ENCODE data around the gene PBX2. TPM values are rescaled to one million over a fixed set of nuclear protein-coding genes. Genes with fewer than 3 reads are reported as not detected.
"Not testable (repeated sequence)": the region's sequence is repeated elsewhere in the genome, so short reads cannot be mapped to it uniquely, and the experiment has no call there.

Gene PBX2, protein sequence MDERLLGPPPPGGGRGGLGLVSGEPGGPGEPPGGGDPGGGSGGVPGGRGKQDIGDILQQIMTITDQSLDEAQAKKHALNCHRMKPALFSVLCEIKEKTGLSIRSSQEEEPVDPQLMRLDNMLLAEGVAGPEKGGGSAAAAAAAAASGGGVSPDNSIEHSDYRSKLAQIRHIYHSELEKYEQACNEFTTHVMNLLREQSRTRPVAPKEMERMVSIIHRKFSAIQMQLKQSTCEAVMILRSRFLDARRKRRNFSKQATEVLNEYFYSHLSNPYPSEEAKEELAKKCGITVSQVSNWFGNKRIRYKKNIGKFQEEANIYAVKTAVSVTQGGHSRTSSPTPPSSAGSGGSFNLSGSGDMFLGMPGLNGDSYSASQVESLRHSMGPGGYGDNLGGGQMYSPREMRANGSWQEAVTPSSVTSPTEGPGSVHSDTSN
- 19.2 and 23.1 TPM in 2 replicates for total RNA-seq (2014; rRNA removed)
- polyA plus RNA-seq (2012): 27.7 TPM

DNA sequence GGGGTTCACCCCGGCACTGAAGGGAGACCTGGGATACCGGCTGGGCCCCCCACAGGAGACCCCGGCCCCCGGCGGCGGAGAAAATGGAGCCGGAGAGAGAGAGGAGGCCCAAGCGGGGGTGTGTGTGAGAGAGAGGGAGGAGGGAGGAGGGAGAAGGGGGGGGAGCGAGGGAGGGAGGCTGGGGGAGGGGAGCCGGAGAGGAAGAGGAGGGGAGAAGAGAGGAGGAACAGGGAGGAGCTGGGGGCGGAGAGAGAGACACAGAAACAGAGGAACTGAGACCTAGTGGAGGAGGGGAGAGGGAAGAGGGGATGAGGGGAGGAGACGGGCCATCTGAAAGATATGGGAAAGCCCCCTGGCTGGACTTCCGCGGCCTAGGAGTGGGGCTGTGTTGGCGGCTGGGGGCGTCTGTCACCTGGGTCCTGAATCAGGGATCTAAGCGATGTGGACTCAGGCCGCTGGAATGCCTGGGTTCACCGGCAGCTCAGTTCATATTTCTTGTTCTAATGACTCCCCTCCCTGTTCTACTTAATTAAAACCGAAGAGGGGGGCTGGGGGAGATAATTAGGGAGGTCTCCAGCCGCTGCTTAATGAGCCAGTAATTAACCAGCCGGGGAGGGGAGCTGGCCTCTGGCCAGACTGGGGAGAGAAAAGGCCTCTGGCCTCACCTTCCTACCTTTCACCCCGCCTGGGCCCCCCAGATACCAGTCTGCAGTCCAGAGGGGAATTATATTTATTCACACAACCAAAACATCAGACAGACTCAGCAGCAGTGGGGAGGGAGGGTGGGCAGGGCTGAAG, at the start of gene PBX2:
PBX2 (minus strand) TSS at position 149 of the 798 bp plus-strand sequence. CDS start 287 bp downstream, outside the sequence.
- peak; percentile 85 for DNase-seq (ENCODE audit: low read depth)

DNA sequence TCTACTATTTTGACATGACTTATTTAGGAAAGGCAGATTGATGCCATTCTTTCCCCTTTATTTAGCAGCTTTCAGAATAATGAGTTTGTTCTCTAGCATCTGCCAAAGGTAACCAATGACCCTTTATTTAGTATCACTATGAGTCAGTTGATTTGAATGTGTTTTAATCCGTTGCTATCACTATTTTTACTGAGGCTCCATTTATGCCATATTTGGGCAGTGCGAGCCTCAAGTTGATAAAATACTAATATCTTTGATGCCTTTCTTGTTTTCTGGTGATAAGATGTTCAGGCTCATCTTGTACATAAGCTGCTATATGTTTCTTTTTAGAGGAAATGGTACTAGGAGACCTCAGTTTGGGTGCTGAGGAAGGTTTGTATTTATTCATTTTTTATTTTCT, 49.5 kb upstream of the PBX2 start:
- no peak for DNase-seq (ENCODE audit: low read depth)

DNA sequence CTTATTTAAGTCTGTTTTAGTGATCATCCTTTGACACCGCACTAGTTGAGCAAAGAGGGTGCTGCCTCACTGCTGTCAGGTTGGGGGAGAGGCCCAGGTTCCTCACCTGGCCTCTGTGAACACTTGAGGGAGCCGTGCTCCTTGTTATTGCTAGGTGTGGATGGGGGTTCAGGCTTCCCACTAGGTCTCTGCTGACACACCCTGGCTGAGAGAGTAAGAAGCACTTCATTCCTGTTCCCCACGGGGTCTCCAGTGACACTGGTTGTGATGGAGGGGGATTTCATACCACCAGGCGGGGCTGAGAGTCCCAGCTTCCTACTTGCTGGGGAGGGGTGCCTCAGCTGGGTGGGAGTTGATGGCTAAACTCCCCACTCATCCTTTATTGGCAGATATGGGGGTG, 44.9 kb upstream of the PBX2 start:
- DNase-seq (ENCODE audit: low read depth): no peak

DNA sequence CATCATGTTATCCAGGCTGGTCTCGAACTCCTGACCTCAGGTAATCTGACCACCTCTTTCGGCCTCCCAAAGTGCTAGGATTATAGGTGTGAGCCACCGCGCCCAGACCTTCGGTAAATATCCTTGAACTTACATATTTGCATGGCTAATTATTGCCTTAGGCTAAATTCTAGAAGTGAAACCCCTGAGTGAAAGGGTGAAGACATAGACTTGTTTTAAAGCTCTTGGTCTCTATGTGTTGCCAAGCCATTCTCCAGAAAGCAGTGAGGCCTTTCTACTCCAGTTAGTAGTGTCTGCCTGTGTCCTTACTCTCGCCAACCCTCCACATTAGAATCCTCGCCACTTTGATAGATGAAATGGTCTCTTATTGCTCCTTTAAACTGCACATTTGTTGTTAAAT, 36.4 kb upstream of the PBX2 start:
- DNase-seq (ENCODE audit: low read depth): no peak

DNA sequence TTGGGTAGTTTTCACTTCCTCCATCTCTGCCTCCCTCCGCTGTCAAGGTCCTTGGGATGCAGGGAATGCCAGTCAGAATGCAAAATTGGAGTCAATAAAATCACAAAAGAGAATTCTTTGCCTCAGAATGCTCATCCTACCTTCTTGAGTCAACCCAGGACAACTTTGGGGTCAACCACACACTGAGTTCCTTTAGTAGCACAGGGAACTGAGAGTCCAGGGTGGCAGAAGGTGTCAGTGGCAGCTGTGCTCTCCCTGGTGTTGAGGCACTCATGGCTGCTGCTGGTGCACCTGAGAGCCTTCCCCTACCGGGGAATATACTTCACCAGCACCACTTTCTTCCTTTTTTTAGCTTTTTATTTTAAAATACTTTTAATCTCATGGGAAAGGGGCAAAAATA, 34.7 kb upstream of the PBX2 start:
- no peak for DNase-seq (ENCODE audit: low read depth)

DNA sequence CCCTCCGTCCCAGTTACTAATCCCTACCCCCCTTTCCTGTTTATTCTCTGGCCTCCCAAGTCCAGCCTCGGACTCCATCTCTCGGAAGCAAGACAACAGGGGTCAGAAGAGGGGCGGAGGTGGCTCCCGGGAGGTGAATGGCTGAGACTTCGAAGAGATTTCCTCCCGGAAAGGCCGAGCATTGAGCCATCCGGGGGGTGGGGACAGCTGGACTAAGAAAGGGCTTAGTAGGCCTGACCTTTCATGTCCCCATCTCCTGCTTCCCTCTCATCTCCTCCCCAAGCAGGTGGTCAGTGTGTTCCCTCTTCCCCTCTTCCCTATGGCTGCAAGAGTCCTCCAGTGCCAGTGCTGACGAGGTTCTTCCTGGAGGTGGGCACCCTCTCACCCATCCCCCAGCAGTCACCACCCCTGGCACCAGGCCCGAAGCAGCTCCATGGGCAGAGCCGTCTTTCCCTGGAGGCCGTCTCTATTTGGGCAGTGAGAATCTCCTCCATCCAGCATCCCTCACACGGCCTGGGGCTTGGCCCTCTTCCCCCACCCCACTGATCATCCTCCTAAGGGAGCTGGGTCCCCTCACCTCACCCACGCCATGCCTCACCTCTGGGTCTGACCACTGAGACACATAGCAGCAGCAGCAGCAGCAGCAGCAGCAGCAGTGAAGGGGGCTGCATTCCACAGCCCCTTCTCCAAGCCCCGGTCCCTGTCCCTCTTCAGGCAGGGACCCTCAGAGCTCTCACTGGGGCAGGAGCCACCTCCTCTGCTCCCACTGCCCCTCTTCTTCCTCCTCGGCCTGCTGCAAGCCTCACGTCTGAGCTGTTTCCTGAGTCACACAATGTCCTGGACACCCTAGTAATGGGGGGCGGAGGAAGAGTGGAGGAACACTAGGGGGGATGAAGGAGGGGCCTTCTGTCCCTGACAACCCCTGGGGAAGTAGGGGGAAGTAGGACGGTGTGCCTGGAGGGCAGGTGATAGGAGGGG, 33.5 kb upstream of the PBX2 start, which contains the start of gene NOTCH4:
NOTCH4 (minus strand) TSS at position 810 of the 978 bp plus-strand sequence; CDS start at position 671, 139 bp downstream.
- DNase-seq (ENCODE audit: low read depth): no peak

DNA sequence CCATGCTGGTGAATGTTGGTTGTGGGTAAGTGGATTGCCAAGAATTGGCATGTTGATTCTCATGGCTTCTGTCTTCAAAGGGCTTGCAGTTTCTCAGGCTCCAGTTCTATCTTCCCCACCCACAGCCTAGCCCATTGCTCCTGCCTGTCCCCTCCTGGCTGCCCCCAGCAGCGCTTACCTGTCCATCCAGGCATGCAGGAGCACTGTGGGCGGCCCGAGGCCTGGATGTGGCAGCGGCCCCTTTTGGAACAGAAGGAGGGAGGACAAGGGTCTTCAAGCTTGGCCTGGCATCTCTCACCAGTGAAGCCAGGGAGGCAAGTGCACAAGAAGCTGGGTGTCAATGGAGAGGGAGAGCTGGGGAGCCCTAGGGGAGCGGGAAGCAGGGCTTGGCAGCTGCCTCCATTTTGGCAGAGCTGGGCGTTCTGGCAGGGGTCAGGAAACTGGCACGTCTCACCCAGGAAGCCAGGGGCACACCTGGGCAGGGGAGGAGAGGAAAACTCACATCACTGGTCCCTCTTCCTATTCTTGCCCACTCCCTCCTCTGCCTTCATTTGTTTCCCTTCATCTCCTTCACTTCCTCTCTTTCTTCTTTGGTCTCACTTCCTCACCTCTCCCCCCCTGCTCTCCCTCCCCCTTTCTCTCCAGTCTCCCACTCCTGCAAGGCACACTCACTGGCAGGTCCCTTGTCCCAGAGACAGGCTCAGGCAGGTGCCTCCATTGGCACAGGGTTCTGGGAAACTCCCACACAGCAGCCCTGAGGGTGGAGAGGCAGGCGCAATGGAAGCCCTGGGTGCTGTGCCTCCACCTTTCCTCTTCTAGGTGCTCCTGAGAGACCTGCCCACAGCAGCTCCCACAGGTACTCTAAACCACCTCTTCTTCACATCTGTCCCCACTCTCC, 32.6 kb upstream of the PBX2 start:
- no peak for DNase-seq (ENCODE audit: low read depth)

DNA sequence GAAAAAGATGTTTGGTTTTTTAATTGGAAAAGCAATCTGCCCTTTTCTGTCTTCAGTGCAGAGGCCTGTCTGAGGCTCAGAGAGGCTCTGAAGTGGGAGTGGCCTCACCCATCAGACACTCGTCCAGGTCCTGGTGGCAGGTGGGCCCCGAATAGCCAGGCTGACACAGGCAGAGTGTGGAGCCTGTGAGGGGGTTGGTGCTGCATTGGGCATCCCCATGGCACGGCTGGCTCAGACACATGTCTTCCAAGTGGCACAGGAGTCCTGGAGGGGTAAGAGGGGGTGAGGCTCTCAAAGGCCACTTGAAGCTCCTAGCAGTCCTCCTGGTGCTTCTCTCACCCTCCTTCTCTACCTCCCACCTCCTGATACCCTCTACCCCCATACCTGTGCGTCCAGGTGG, 30.0 kb upstream of the PBX2 start:
- no peak for DNase-seq (ENCODE audit: low read depth)

DNA sequence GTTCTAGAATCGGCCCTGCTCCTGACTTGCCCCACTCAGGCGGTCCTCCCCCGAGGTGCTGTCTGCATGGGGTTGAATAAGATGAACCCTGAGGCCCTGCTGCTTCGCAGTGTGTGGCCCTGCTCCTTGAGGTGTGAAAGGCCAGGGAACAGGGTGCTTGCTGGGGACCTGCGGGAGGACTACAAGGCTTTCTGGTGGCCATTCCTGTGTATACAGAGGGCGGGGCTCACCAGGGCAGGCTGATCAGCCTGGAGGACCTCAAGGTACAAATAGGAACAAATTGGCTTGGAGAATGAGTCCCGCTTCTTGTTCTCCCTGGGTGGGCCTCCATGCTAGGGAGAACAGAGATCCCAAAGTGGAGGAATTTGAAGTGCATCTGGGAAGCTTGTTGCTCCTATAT, 28.2 kb upstream of the PBX2 start:
- no peak for DNase-seq (ENCODE audit: low read depth)

DNA sequence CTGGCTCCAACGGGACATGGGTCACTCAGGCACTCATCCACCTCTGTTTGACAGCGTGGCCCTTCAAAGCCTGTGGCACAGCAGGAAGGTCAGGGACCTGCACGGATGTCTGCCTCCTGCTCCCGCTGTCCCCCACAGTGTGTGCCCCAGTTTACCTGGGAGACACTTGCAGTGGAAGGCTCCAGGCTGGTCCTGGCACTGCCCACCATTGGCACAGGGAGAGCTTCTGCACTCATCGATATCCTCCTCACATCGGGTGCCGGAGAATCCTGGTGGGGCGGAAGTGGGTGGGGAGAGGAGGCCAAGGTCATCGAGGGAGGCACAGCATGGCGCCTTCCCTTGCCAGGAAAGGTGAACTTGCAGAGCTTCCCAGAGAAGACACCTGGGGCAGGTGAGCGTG, 27.0 kb upstream of the PBX2 start:
- DNase-seq (ENCODE audit: low read depth): no peak

DNA sequence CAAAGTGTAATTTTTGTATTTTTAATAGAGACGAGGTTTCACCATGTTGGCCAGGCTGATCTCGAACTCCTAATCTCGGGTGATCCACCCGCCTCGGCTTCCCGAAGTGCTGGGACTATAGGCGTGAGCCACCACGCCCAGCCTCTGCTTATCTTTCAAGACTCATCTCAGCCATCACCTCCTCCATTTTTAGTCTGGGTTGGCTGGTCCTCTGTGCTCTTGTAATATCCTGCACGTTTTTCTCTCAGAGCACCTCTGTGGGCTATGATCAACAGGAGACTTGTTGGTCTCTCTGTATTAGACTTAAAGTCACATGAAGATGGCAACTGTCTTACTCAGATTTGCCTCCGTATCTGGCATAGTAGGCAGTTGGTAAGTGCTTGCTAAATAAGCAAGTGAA, 26.3 kb upstream of the PBX2 start:
- no peak for DNase-seq (ENCODE audit: low read depth)

DNA sequence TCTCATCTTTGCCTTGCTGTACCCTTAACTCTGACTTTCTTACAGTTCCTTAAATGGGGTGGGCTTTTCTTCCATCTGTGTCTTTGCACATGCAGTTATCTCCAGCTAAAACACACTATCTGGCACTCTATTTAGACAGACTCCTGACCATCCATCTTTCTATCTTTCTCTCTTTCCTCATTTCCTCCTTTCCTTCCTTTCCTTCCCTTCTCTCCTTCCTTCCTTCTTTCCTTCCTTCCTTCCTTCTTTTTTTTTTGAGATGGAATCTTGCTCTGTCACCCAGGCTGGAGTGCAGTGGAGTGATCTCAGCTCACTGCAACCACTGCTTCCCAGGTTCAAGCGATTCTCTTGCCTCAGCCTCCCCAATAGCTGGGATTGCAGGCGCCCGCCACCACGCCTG, 25.6 kb upstream of the PBX2 start:
- no peak for DNase-seq (ENCODE audit: low read depth)

DNA sequence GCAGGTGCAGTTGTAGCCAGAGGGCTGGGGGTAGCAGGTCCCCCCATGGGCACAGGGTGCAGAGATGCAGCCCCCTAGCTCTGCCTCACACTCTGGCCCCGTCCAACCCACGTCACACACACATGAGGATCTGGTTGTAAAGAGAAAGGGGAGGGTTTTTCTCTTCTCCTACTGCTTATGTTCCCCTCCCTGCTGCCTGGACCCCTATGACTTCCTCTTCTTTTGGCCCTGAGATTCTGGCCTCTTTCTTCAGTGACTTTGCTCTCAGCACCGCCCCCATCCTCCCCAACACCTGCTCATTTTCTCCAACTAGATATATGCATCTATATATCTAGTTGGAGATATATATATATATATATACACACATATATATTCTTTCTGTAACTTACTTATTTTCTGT, 24.1 kb upstream of the PBX2 start:
- no peak for DNase-seq (ENCODE audit: low read depth)

DNA sequence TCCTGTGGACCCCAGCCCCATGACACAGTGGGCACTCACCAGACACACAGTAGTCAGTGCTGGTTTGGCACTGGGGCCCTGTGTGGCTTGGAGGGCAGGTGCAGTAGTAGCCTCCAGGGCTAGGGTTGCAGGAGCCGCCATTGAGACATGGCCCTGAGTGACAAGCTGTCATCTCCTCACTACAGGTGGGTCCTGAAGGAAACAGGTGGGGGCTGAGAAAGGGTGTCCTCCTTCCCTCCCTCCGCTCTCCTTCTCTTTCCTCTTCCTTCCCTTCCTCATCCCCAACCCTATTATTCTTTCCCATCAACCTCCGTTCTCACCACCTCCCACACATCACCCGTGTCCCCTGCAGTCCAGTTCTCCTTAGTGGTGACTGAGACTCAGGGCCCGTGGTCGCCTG, 23.6 kb upstream of the PBX2 start:
- DNase-seq (ENCODE audit: low read depth): no peak

DNA sequence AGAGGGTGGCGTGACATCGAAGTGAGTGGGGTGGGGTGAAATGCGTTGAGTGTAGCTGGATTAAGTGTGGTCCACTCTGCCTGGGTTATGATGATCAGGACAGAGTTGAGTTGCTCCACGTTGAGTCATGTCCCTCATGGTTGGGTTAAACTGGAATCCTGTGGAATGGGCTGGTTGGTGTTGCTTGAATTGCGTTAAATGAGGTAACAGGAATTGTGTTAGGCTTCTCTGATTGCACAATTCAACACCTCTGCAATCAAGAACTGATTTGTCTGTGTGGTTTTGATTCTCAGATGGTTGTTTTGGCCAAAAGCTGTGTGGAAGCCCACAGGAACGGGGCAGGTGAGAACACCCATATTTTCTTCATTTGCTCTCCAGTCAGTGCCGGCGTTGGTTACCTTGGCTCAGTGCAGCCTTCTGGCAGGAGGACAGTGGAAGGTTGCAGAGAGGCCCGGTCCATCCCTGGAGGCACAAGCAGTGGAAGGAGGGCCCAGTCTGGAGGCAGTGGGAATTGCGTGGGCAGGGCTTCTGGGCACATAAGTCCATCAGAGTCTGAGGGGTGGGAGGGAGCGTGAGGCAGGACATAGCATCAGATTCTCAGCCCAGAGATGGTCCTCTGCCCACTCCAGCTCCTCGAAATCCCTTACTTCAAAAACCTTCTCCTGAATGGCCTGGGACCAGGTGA, 22.2 kb upstream of the PBX2 start:
- DNase-seq (ENCODE audit: low read depth): no peak

DNA sequence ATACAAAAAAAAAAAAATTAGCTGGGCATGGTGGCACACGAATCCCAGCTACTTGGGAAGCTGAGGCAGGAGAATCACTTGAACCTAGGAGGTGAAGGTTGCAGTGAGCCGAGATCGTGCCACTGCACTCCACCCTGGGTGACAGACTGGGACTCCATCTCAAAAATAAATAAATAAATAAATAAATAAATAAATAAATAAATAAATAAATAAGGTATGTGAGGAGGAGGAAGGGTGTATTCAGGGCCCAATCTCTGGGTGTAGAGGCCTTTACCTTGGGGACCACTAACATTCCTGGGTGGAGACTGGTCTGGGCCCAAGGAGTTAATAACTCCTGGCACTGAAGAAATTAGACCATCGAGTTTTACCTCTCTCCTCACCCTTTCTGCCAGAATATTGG, 21.4 kb upstream of the PBX2 start:
- not testable (repeated sequence) for DNase-seq (ENCODE audit: low read depth)

DNA sequence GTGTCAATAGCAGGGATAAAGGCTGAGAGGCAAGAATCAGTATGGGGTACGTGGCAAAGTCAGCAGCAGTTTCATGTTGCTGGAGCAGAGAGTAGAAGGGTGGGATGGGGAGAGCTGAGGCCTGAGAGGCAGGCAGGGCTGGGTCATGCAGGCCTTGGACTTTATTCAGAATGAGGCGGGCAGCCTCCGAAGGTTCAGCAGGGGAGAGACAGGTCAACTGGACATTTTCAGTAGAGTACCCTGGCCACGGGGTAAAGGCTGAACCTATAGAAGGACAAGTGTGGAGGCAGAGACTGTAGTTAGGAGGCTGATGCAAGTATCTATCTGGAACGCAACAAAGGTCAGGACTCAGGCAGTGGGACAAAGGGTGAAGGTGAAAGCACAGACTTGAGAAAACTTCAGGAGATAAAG, 20.2 kb upstream of the PBX2 start:
- no peak for DNase-seq (ENCODE audit: low read depth)

DNA sequence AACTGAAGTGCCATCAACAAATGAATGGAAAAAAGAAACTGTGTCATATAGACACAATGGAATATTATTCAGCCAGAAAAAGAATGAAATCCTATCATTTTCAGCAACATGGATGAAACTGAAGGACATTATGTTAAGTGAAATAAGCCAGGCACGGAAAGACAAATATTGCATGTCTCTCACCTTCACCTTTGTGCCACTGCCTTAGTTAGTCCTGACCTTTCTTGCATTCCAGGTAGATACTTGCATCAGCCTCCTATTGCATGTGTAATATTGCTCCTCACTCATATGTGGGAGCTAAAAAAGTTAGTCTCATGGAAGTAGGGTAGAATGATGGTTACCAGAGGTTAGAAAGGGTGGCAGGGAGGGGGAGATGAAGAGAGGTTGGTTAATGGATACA, 19.0 kb upstream of the PBX2 start:
- DNase-seq (ENCODE audit: low read depth): no peak

DNA sequence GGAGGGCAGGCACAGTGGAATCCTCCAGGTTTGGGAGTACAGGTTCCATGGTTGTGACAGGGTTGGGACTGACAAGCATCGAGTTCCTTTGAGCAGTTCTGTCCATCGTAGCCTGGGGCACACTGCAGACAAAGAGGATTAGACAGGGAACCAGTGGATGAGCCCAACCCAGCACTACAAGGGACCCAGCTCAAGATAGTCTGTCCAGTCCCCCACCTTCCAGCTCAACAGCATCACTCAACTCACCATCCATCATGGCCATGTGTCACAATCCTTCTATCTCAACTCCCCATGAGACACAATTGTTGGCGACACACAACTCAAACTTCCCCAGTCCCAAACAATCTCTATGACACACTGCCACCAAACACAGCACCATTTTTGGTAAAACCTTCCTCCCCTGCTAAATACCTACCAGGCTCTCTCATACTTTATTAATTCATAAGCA, 14.3 kb upstream of the PBX2 start:
- no peak for DNase-seq (ENCODE audit: low read depth)

All from LHCN-M2 (cell line).